ENCODE measurements around the gene C19orf12. TPM values are rescaled to one million over a fixed set of nuclear protein-coding genes. Genes with fewer than 3 reads are reported as not detected.
"Not testable (repeated sequence)": the region's sequence is repeated elsewhere in the genome, so short reads cannot be mapped to it uniquely, and the experiment has no call there.

The C19orf12 gene
- total RNA-seq, 1 experiment from 2014 or later: 33.0 TPM

DNA sequence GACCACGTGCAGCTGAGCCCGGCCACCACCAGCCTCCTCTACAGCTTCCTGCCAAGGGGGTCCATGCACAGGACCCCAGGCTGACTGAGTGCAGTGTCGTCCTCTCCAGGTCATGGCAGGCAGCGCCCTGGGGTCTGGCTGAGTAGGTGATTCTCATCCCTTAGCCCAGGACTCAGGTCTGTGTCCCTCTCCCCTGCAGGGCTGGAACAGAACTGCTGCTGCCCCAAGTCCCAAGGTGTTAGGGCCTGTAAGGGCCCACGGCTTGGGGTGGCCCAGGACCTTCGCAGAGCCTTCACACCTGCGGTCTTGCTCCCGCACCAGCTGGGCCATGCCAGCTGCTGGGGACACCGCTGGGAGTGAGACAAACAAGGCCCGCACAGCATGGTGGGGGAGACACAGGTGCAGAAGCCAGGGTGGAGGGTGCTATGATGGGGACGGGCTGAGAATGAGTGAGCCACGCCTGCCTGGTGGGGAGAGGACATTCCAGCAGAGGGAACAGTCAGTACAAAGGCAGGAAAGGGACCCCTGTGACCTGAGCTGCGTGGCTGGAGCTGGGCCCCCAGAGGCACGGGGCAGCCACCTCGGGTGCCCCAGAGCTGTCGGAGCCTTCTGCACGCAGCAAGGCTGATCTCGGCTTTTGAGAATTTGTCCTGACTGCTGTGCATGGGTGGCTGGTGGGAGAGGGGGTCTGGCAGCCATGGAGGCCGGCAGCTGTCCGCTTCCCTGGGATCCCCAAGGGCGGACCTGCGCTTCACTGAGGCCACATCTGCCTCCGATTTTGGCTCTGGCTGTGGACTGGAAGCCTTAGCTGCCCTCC, 37.9 kb downstream of the C19orf12 start:
- DNase-seq (ENCODE audit: low read depth): no peak

DNA sequence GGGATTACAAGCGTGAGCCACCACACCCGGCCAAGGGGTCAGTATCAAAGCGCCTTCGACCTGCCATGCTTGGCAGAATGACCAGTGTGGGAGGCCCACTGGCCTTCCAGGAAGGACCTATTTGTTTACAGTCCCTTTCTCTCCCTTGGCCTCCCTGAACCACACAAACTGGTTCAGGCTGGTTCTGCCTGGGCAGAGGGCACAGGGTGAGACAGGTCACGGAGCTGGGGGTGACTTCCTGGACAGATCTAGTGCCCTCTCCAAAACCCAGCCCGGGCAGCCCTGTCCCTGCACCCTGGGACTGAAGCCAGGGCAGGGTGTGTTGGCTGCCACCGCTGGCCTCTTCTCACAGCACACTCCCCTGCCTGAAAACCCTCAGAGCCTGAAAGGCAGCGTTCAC, 38.5 kb downstream of the C19orf12 start:
- no peak for DNase-seq (ENCODE audit: low read depth)

DNA sequence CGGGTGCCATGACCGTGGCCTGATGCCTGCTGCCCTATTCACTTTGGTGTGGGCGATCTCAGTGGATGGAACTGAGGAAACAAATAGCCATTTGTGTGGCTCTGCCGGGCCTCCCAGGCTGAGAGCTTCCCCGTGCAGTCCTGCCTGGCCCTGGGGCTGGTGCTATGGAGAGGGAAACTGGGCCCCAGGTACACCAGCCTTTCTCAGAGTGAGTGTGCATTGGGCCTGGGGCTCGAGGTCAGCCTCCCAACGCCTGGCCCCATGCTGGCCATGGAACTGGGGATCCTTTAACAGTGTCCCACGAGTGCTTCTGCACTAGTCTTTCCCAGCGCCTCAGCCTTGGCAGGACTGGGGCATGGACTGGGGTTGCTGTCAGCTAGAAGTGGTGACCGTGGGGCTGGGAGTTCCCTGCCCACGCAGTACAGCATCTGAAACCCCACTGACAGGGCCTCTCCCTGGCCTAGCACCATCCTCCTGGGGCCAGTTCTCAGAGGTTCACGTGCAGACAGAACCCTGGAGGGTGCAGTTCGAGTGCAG, 39.3 kb downstream of the C19orf12 start:
- DNase-seq (ENCODE audit: low read depth): no peak

DNA sequence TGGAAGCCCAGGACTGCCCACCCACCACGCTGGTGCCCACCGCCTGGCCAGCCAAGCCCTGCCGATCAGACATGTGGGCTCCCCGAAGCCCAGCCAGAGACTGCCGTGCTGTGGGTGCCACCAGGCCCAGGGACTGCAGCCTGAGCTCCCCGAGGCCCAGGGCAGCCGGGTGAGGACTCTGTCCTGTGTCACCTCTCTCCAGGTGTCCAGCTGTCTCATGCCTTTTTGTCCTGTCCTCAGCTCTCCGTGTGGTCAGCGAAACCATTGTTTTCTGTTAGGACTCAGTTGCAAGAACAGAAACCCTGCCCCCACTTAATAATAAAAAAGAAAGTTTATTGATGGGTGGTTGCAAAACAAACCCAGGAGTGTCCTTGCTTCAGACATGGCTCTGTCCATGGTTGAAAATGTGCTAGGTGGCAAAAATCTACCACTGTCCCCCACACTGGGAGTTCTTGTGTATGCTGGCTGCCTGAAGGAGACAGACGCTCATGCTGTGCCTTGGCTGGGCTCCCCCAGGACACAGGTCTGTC, 39.9 kb downstream of the C19orf12 start:
- DNase-seq (ENCODE audit: low read depth): no peak

DNA sequence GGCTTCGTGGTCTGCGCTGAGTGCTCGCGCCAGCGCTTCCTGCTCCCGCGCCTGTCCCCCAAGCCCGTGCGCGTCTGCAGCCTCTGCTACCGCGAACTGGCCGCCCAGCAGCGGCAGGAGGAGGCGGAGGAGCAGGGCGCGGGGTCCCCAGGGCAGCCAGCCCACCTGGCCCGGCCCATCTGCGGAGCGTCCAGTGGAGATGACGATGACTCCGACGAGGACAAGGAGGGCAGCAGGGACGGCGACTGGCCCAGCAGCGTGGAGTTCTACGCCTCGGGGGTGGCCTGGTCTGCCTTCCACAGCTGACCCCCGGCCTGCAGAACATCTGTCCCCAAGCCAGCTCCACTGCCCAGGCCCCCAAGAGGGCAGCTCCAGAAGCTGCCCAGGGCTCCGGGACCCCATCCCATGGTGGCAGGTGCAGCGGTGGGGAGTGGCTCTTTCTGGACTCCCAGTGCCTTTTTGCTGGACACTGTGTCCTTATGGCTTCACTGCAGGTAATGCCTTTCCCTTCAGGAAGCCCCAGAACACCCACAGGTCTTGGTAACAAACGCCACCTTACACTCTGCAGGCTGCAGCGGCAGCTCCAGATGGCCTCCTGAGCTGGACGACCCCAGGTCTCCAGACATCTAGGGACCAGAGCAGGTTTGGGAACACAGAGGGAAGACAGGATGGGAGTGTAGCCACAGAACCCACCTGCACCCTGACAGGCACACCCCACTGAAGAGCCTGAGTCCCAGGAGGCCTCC, 40.5 kb downstream of the C19orf12 start:
- DNase-seq (ENCODE audit: low read depth): no peak

DNA sequence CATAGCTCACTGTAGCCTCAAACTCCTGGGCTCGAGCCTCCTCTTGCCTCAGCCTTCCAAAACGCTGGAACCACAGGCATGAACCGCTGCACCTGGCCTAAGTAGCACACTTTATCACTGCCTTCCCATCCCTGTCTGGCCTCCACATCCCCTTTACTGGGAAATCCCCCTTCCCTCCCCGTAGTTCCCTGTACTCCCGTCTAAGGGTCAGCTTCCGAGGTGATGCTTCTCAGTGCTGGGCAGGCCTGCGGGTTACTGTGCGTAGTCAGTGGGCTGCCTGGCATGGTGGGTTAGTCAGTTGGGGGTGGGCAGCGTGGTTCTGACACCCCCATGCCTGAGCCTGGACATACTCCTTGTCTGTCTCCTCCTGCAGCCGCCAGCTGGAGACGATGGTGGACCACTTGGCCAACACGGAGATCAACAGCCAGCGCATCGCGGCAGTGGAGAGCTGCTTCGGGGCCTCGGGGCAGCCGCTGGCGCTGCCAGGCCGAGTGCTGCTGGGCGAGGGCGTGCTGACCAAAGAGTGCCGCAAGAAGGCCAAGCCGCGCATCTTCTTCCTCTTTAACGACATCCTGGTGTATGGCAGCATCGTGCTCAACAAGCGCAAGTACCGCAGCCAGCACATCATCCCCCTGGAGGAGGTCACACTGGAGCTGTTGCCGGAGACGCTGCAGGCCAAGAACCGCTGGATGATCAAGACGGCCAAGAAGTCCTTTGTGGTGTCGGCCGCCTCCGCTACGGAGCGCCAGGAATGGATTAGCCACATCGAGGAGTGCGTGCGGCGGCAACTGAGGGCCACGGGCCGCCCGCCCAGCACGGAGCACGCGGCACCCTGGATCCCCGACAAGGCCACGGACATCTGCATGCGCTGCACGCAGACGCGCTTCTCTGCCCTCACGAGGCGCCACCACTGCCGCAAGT, 41.4 kb downstream of the C19orf12 start:
- no peak for DNase-seq (ENCODE audit: low read depth)

DNA sequence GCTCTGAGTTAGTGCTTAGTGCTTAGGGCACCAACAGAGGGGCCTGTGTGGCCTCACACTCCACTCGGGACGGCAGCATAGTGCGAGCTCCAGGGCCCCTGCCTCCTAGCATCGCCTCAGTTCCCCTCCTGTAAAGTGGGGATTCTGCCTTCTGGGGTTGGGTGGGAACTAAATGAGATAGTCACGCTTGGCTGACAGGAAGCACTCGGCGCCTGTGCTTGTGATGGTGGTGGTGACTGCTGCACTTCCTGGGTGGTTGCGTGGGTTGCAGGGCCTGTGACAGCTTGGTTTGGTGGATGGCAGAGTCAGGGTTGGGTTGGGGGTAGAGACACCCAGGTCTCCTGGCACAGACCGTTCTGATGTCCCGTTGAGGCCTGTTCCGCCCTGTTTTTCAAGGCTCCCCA, 42.1 kb downstream of the C19orf12 start:
- no peak for DNase-seq (ENCODE audit: low read depth)

DNA sequence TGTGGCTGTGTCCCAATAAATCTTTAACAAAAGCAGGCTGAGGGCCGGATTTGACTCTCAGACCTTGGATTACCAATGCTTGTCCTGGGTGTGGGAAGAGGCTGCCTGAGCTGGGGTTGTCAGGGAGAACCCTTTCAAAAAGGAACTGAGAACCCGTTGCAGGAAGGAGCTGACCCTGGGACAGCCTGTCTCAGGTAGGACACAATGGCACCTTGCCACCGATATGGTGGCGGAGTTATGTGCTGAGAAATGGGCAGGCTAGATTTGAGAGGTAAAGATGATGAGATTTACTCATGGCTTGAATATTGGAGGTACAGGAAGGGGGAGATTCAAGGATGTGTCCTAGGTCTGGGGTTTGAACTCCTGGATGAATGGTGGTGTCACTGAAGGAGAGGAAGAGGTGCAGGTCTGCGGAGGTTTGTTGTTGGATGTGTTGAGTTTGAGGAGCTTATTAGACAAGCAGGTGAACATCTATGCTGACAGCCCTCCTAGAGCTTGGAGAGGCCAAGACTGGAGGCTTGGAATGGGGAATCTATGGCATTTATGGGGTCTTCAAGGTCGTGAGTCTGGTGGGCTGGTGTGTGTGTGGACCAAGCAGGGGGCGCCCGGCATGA, 42.6 kb downstream of the C19orf12 start:
- no peak for DNase-seq (ENCODE audit: low read depth)

DNA sequence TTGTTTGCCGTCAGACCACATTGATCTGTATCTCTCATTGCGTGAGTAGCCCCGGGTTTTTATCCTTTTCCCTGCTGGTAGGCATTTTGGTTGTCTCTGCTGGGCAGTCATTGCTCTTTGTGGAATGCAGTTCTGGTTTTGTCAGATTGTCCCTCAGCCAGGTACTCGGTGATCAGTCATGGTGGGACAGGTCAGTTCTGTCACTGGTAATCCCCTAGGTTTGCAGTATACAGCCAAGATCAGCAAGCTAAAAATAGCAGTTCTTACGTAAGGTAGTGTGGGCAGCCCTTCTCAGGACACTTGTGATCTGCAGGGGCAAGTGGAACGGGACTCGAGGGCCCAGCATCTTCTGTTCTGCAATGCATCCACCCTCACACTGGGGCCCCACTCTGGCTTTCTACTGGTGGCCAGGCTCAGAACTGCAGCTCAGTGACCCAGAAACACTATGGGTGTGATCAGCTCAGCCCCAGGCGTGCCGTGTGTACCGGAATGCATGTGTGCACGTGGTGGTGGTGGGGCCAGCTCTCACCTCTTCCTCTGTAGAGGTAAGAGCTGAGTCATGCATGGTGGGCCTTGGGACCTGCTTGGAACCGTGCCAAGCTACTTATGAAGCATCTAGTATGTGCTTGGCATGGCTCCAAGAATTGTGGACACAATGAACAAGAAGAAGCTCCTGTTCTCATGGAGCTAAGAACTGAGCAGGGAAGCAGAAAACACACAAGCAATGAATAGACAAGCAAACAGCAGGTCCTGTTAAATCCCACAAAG, 43.5 kb downstream of the C19orf12 start:
- peak; percentile 43 for DNase-seq (ENCODE audit: low read depth)

DNA sequence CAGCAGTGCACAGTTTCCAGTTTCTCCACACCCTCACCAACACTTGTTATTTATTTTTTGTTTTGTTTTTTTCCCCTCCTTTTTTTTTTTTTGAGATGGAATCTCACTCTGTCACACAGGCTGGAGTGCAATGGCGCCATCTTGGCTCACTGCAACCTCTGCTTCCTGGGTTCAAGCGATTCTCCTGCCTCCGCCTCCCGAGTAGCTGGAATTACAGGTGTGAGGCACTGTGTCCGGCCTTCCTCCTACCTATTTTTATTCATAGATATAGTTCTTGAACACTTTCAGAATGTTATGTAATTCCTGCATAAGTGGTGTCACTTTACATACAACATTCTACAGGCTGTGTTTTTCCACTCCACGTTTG, 44.1 kb downstream of the C19orf12 start:
- not testable (repeated sequence) for DNase-seq (ENCODE audit: low read depth)

DNA sequence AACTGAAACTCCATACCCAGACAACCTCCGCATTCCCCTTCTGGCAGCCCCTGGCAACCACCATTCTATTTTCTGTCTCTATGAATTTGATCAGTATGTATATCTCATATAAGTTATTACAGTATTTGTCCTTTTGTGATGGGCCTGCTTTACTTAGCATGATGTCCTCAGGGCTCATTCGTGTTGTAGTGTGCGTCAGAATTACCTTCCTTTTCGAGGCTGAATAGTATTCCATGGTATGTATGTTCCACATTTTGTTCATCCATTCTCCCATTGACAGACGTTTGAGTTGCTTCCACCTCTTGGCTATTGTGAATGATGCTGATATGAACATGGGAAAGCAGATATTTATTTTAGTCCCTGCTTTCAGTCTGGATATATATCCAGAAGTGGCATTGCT, 44.8 kb downstream of the C19orf12 start:
- no peak for DNase-seq (ENCODE audit: low read depth)

DNA sequence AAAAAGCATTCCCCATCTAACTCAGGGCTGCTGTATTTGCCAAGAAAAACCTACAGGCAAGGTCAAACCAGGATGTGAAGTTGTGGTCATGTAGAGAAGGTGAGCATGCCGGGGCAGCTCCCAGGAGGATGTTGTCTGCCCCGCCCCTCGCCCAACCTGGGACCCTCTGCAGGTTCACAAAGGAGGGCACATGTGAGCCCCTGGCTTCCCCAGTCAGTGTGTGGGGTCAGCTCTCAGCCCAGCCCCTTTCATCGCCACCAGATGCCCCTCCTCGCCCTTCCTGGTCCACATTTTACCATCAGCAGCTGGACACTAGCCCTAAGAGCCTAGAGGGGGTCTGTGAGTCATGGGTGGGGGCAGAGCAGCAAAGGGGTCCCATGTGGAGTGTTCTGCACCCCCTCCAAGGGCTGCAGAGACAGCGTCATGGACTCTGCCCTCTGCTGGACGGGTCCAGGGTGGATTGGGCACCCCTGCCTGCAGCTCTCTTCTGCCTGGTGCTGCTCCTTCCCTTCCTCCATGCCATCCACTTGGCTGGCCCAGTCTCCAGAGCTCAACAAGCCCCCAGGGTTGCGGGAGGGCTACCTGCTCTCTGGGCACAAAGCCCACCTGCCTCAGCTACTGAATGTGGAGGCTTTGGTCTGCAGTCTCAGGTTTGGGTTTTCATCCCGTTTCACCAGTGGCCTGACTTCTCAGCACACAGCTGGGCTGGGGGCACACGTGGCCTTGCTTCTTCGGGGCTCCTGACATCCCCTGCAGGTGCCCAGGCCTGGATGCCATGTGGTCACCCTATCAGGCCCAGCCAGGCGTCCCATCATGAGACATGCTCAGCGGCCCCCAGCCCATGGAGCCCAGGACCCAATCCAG, 46.1 kb downstream of the C19orf12 start:
- DNase-seq (ENCODE audit: low read depth): no peak

DNA sequence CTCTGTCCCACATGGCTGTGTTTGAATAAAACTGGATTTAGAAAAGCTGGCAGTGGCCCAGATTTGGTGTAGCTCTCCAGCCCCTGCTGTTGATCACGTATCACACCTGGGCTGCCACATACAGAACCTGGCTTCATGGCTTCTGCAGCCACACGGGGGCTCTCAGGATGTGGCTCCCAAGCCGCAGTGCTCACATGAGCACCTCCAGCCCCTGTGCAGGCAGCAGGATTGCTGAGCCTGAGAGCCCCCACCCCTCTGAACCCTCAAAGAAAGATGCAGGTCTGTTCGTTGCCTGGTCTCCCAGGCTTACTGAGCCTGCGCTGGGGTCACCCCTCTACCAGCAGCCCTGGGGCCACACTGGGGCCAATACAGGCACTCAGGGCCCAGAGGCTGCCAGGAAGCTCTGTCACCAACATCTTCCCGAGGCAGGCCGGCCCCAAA, 47.1 kb downstream of the C19orf12 start:
- DNase-seq (ENCODE audit: low read depth): no peak

DNA sequence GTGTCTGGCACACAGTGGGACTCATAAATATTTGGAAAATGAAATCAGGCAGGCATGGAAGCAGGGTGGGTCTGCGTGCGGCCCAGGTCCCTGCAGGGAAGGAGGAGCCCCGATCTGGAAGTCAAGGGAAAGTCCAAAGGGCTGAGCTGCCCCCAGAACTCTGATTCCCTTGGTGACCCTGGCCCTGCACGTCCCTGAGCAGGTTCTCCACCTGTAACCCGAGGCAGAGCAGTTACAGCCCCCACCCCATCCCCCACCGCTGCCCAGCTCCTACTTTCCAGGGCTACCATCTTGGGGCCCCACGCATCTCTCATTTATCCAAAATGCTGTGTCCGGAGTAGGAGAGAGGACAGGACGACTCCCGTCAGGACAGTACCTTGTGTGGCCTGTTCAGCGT, 47.7 kb downstream of the C19orf12 start:
- DNase-seq (ENCODE audit: low read depth): no peak

DNA sequence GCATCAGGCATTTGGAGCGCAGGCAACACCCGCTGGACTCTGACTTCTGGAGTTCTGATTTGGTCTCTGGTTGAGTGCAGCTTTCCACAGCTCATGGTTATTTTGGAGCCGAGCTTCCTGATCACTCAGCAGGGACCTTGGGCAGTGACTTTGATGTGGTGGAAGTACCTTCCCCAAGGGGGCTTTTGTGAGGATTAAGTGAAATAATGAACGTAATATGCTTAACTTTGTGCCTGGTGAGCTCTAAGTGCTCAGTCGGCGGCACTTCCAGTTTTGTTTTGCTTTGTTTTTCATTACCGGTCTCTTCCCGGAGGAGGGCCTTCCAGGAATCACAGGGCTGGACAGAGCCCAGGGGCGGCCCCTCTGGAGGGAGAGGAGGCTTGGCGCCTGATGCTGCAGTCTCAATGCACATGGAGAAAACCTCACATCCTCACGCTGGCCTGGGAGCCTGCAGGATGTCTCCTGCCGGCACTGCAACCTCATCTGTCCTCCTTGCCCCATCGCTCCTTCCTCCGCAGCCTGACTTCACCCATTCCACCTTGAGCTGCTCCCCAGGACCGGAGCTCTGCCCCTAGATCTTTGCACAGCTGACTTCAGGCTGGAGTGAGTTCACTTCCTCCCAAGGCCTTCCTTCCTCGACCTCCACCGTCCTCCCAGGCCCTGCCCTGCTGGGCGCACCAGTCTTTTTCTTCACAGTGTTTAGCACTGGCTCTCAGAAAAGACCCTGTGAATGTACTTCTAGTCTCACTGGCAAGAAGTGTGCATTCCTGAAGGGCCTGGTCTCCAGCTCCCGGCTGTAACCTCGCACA, 48.3 kb downstream of the C19orf12 start:
- peak; percentile 69 for DNase-seq (ENCODE audit: low read depth)

DNA sequence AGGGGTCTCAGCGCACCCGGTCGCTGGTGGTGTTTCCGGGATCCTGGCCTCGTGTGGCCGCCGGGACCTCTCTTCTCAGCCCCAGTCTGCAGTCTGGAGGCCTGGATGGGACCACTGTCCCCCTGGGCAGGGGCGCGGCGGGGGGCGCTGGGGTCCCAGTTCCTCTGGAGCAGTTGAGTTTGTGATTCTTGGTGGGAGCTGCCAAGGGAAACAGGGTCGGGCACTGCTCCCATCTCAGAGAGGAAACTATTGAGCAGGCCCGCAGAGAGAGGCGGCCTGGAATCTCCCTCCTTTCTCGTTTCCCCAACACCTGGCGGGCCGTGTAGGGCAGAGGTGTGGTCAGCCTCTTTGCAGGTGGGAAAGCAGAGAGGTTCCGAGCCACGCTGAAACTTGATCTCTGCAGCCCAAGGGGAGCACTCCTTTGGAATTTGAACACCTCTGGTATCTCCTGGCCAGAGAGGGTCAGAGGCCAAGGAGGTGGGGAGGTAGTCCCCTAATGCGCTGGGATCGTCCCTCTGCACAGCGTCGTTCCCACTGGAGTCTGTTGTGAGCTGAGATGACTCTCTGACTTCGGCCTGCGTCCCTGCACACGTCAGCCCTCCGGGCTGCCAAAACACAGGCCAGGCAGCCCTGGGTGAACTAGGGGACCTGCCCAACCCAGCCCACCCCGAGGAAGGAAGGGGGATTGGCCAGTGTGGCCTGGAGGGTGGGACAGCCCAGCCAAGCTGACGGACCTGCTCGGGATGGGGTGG, 49.1 kb downstream of the C19orf12 start:
- DNase-seq (ENCODE audit: low read depth): peak; percentile 67

DNA sequence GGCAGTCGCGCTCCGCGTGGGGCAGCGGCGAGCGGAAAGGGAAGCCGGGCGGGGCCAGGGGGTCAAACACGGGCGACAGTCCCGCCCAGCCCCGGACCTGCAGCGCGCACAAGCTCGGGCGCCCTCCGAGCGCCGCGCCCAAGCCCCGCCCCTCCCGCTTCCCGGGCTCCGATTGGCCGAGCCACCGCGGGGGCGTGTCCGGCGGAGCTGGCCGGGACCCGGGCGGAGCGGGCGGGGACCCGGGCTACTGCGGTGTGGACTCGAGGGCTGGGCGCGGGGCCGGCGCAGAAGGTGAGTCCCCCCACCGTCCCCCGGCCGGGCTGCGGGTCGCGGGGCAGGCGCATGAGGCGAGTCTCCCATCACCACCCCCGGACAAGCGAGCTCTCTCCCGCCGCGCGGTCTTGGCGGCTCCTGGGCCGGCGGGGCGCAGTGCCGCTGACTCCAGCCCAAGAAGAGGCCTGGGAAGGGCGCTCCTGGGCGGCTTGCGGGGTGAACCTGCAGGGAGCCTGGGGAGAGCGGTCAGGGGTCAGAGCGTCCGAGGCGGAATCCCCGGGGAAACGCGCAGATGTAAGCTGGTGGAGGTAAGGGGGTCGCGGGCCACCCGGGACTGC, 49.7 kb downstream of the C19orf12 start, which contains the start of gene PLEKHF1:
TSS of gene PLEKHF1 (plus strand) at position 247 of the 611 bp plus-strand sequence. CDS start 8,379 bp downstream, outside the sequence.
- DNase-seq (ENCODE audit: low read depth): peak; percentile 82
